ENCODE measurements around the gene FLII. TPM values are rescaled to one million over a fixed set of nuclear protein-coding genes. Genes with fewer than 3 reads are reported as not detected.

The FLII gene
- total RNA-seq, 1 donor from 2014 or later = 248 TPM

GRCh38 chr17:18237461-18237860 lies 21.1 kb downstream of the FLII start:
- H3K9me3 Mint-ChIP-seq = no peaks in the 10 kb centered on the region
- no peaks in the 10 kb centered on the region for H3K36me3 Mint-ChIP-seq
- TF ChIP-seq CTCF (conservative IDR thresholded peaks at IDR 0.05) = no peak
- H3K27me3 Mint-ChIP-seq = no peaks in the 10 kb centered on the region
- H3K4me1 Mint-ChIP-seq (ENCODE audit: unreplicated experiment) = no peaks in the 10 kb centered on the region
- H3K4me3 Mint-ChIP-seq = no peak overlapping the region
- no peak for DNase-seq (ENCODE audit: extremely low spot score, unreplicated experiment)
- no peak overlapping the region for H3K27ac Mint-ChIP-seq

GRCh38 chr17:18236494-18236893 lies 22.0 kb downstream of the FLII start:
- H3K9me3 Mint-ChIP-seq = no peaks in the 10 kb centered on the region
- no peak for DNase-seq (ENCODE audit: extremely low spot score, unreplicated experiment)
- no peaks in the 10 kb centered on the region for H3K4me1 Mint-ChIP-seq (ENCODE audit: unreplicated experiment)
- TF ChIP-seq CTCF (conservative IDR thresholded peaks at IDR 0.05) = no peak
- H3K36me3 Mint-ChIP-seq = no peaks in the 10 kb centered on the region
- H3K4me3 Mint-ChIP-seq = no peak overlapping the region
- no peaks in the 10 kb centered on the region for H3K27me3 Mint-ChIP-seq
- no peak overlapping the region for H3K27ac Mint-ChIP-seq

GRCh38 chr17:18235743-18236256 lies 22.7 kb downstream of the FLII start:
- Mint-ChIP-seq H3K4me1 (ENCODE audit: unreplicated experiment) (peaks cover 3% of the 10 kb centered on the region), H3K9me3 (no peaks in the 10 kb centered on the region), H3K27me3 (no peaks in the 10 kb centered on the region), H3K4me3 (no peak overlapping the region), H3K36me3 (no peaks in the 10 kb centered on the region), H3K27ac (no peak overlapping the region)
- no peak for TF ChIP-seq CTCF (conservative IDR thresholded peaks at IDR 0.05)
- no peak for DNase-seq (ENCODE audit: extremely low spot score, unreplicated experiment)

GRCh38 chr17:18234853-18235380 lies 23.6 kb downstream of the FLII start:
- Mint-ChIP-seq H3K27ac (no peak overlapping the region), H3K27me3 (no peaks in the 10 kb centered on the region), H3K4me1 (ENCODE audit: unreplicated experiment) (peaks cover 3% of the 10 kb centered on the region), H3K9me3 (no peaks in the 10 kb centered on the region), H3K36me3 (no peaks in the 10 kb centered on the region), H3K4me3 (no peak overlapping the region)
- no peak for DNase-seq (ENCODE audit: extremely low spot score, unreplicated experiment)
- no peak for TF ChIP-seq CTCF (conservative IDR thresholded peaks at IDR 0.05)

GRCh38 chr17:18233803-18234518 lies 24.6 kb downstream of the FLII start:
- no peak overlapping the region for H3K4me3 Mint-ChIP-seq
- peaks cover 7% of the 10 kb centered on the region for H3K4me1 Mint-ChIP-seq (ENCODE audit: unreplicated experiment)
- H3K27me3 Mint-ChIP-seq = no peaks in the 10 kb centered on the region
- DNase-seq (ENCODE audit: extremely low spot score, unreplicated experiment) = no peak
- no peak for TF ChIP-seq CTCF (conservative IDR thresholded peaks at IDR 0.05)
- H3K36me3 Mint-ChIP-seq = no peaks in the 10 kb centered on the region
- no peak overlapping the region for H3K27ac Mint-ChIP-seq
- no peaks in the 10 kb centered on the region for H3K9me3 Mint-ChIP-seq

Measured in type B pancreatic cell (in vitro differentiated cells).